Psoas muscle (tissue), 8 donors: ENCODE data around the gene CDC42SE2. TPM values are rescaled to one million over a fixed set of nuclear protein-coding genes. Genes with fewer than 3 reads are reported as not detected.

Source experiments
- ATAC-seq, 4 donors: fragments of 200-7000 bp; cut with Tn5 transposase; one replicate each; pipeline ENCODE4 v1.9.1; 2020; ENCODE audit warnings: moderate library complexity in 3 of 4, mild to moderate bottlenecking in 2 of 4
- DNase-seq, 2 donors: peaks; one replicate each; pipeline ENCODE4 v3.0.0-alpha.2; 2020
- H3K27ac ChIP-seq: fragments of 200-600 bp; one replicate; pipeline ENCODE4 v1.8.0; 2022
- H3K27me3 ChIP-seq, 3 donors: fragments of 200-600 bp in 1 of 3; one replicate each; pipeline versions ENCODE4 v1.6.1 to v1.8.0; 2013 to 2022; ENCODE audit warnings: low read length in 2 of 3, mild to moderate bottlenecking in 2 of 3, moderate library complexity in 1 of 3; ENCODE audit not compliant: insufficient read depth in 3 of 3
- H3K36me3 ChIP-seq, 2 donors: fragments of 200-600 bp in 1 of 2; one replicate each; pipeline versions ENCODE4 v1.6.1 to v1.8.0; 2013 to 2022; ENCODE audit warnings: low read depth in 1 of 2, mild to moderate bottlenecking in 1 of 2, moderate library complexity in 1 of 2; ENCODE audit not compliant: insufficient read depth in 1 of 2
- H3K4me1 ChIP-seq: fragments of 200-600 bp; one replicate; pipeline ENCODE4 v1.8.0; 2022
- H3K4me3 ChIP-seq: fragments of 200-600 bp; one replicate; pipeline ENCODE4 v1.8.0; 2022; ENCODE audit warnings: mild to moderate bottlenecking
- H3K9me3 ChIP-seq: fragments of 200-600 bp; one replicate; pipeline ENCODE4 v1.8.0; 2022
- CTCF ChIP-seq: fragments of 200-600 bp; IDR thresholded peaks from one replicate; pipeline ENCODE4 v1.8.0; 2022; ENCODE audit warnings: antibody characterized with exemption
- WGBS, 3 donors: extraction: QIAGEN DNeasy Blood & Tissue Kit; methylation state at CpG; one replicate each; pipeline versions ENCODE4 v1.1.6 to v1.1.7; 2013; 5-methylcytosine and 5-hydroxymethylcytosine counted together
- intact Hi-C, 2 donors: fragments of 100-400 bp; cut with DNase I; formaldehyde crosslinking; loops; one replicate each; pipeline versions ENCODE4 v1.11.0 to v1.14.2; 2022
- polyA plus RNA-seq, 3 donors: library from polyadenylated mRNA; stranded (reverse); fragments of 200-250 nt; gene quantifications; one replicate each; pipeline ENCODE4 v1.2.3, GENCODE V29; 2013
- total RNA-seq, 4 donors: library from RNA; stranded (reverse); fragmentation: NEBNext Ultra II Directional in 2 of 4; extraction: Animal tissue kit (Norgen Biotek cat#: 25700) in 2 of 4; gene quantifications; one replicate each; pipeline versions ENCODE4 v1.2.1 to v1.2.4, GENCODE V29; 2021 to 2023
- donor health status: healthy with polysubstance abuse.
- donor health status: DM: no; HTN: no; CAD: no; lungs with moderate emphysema.
- donor health status: Bipolar disorder and iron deficiency.
- donor health status: healthy.
- donor health status: DM: yes; HTN: yes; CAD: no.
- donor health status: DM: no; HTN: no; CAD: no.
- donor health status: DM: no; HTN: no; CAD: no.
- donor health status: DM: yes; HTN: yes; CAD: no.

The CDC42SE2 gene
- total and polyA plus RNA-seq, 7 donors: 8.5 to 39.2 (median 10.5) TPM

DNA sequence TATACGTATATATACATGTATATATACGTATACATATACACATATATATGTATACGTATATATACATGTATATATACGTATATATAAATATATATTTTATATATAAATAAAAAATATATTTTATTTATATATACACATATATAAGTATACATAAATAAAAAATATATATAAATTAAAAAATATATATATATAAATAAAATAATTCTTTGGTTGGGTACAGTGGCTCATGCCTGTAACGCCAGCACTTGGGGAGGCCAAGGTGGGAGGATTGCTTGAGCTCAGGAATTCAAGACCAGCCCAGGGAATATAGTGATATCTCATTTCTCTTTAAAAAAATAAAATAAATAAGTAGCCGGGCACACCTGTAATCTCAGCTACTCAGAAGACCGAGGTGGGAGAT is 155.0 kb downstream of the CDC42SE2 start:
- Histone ChIP-seq H3K4me1 (no peaks in the 10 kb centered on the region), H3K27ac (no peak overlapping the region), H3K27me3 (no peaks in the 10 kb centered on the region), H3K4me3 (no peak overlapping the region), H3K9me3 (no peaks in the 10 kb centered on the region), H3K36me3 (peaks cover 7 to 43% of the 10 kb centered on the region in 2 donors)
- no peak for DNase-seq
- 91 to 94% (median 91%) methylated on average over 7 of the region's 7 CpGs for WGBS, 3 donors
- no peak for TF ChIP-seq CTCF
- intact Hi-C loops: loop anchor here (5.0 to 10.0 kb wide), 3 partner anchors 154 to 257 kb away; partner anchors contain the start of genes CDC42SE2 (in 1 of the 2) and HINT1 (in 1 of the 2)
- no peak for ATAC-seq

DNA sequence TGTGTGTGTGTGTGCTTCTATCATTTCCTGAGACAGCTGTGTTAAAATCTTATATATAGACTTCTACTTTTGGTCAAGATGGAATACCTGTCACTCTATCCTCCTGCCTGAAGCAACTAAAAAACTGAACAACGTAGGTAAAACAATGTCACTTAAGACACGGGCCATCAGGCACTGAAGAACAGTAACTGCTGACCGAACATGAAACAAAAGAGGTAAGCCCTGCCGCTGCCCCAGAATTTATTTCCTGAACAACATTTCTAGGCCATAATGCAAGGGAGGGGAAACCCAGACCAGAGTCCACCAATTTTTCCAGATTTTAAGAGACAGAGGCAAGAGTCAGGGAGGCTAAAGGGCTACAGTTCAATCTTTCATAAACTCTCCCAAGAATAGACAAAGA is 156.0 kb downstream of the CDC42SE2 start:
- no peak for TF ChIP-seq CTCF
- Histone ChIP-seq H3K4me1 (no peaks in the 10 kb centered on the region), H3K27ac (no peak overlapping the region), H3K27me3 (no peaks in the 10 kb centered on the region), H3K9me3 (no peaks in the 10 kb centered on the region), H3K36me3 (peaks cover 4 to 39% of the 10 kb centered on the region in 2 donors), H3K4me3 (no peak overlapping the region)
- DNase-seq: no peak
- 58 to 85% (median 79%) methylated on average over 4 of the region's 4 CpGs for WGBS, 3 donors
- intact Hi-C loops: loop anchor here (5.0 to 10.0 kb wide), 3 partner anchors 155 to 258 kb away; partner anchors contain the start of genes CDC42SE2 (in 1 of the 2) and HINT1 (in 1 of the 2)
- no peak for ATAC-seq

- H3K27ac ChIP-seq: no peak overlapping the region
- intact Hi-C loops: no loop called here
- DNase-seq (no peak), ATAC-seq (no peak)
- H3K4me1 ChIP-seq: no peaks in the 10 kb centered on the region
- H3K36me3 ChIP-seq: peaks cover 4 to 51% of the 10 kb centered on the region in 2 donors
- no peak overlapping the region for H3K4me3 ChIP-seq
- no peaks in the 10 kb centered on the region for H3K9me3 ChIP-seq
- H3K27me3 ChIP-seq: no peaks in the 10 kb centered on the region
- TF ChIP-seq CTCF: peak; percentile 10
- WGBS, 3 donors: 81 to 97% (median 92%) methylated on average over 2 of the region's 2 CpGs
These were observed 159.2 kb downstream of the CDC42SE2 start for GRCh38 chr5:131423056-131423455.

DNA sequence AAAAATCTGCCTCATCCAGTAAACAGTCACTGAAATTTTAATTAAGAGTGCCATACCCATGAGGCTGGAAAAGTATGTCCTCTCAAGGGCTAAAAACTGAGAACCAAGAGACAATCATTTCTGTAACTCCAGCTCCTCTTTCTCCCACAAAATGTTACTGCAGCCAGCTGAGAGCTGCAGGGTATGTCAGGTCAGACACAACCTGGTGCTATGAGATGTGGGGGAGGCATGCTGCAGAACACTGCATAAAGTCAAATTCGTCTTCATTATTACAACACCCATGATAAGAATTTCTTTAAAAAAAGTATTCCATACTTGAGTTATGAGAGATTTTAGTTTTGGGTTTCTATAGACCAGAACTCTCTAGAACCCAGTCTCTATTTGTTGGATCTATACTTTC is 162.2 kb downstream of the CDC42SE2 start:
- WGBS, 3 donors: 93 to 98% (median 97%) methylated on average over 1 of the region's 1 CpG
- intact Hi-C loops: no loop called here

More for the DNA sequence above, 162.2 kb downstream of the CDC42SE2 start:
- no peak overlapping the region for H3K27ac ChIP-seq
- H3K9me3 ChIP-seq: no peaks in the 10 kb centered on the region
- DNase-seq (no peak), ATAC-seq (no peak)
- H3K4me1 ChIP-seq: no peaks in the 10 kb centered on the region
- H3K36me3 ChIP-seq: peaks cover 9 to 73% of the 10 kb centered on the region in 2 donors
- TF ChIP-seq CTCF: no peak
- no peaks in the 10 kb centered on the region for H3K27me3 ChIP-seq
- no peak overlapping the region for H3K4me3 ChIP-seq
